NCI-H526 (cell line): ENCODE results near the gene IL27RA.
"Not testable (repeated sequence)": the region's sequence is repeated elsewhere in the genome, so short reads cannot be mapped to it uniquely, and the experiment has no call there.

Source experiments
- DNase-seq, 2 experiments: peaks; one replicate each; lab custom pipeline; 2025; lab: John Stamatoyannopoulos, UW

Gene IL27RA

DNA sequence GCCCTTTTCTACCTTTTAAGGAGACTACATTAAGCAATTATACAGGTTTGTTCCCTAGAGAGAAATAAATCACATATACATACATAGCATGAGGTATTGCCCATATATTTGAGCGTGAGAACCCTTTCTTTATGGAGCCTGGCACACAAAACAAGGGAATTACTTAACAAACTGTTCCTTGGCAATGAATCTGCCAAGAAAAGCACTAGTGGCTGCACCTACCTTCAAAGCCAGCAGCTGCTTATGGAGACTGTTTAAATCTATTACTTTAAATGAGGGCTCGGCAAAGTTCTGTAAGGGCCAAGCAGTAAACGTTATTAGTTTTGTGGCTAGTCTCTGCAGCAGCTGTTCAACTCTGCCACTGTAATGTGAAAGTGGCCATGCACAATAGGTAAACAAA is 32.5 kb upstream of the IL27RA start:
- DNase-seq, result no peak

DNA sequence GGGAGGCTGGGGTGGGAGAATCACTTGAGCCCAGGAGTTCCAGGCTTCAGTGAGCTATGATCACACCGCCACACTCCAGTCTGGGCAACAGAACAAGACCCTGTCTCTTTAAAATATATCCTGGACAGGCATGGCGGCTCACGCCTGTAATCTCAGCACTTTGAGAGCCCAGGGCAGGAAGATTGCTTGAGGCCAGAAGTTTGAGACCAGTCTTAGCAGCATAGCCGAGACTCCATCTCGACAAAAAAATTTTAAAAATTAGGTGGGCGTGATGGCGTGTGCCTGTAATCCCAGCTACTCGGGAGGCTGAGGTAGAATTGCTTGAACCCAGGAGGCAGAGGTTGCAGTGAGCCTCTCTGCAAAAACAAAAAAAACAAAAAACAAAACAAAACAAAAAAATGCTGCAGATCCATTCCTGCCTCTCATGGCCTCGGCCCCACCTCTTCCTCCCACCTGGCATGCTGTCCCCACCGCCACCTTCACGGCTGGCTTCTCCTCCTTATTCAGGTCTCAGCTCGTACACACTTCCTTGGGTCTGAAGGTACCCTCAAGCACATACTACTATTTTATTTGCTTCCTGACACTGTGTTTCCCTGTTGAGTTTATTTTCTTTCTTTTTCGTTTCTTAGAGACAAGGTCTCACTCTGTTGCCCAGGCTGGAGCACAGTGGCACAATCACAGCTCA is 30.7 kb upstream of the IL27RA start:
- no peak for DNase-seq

DNA sequence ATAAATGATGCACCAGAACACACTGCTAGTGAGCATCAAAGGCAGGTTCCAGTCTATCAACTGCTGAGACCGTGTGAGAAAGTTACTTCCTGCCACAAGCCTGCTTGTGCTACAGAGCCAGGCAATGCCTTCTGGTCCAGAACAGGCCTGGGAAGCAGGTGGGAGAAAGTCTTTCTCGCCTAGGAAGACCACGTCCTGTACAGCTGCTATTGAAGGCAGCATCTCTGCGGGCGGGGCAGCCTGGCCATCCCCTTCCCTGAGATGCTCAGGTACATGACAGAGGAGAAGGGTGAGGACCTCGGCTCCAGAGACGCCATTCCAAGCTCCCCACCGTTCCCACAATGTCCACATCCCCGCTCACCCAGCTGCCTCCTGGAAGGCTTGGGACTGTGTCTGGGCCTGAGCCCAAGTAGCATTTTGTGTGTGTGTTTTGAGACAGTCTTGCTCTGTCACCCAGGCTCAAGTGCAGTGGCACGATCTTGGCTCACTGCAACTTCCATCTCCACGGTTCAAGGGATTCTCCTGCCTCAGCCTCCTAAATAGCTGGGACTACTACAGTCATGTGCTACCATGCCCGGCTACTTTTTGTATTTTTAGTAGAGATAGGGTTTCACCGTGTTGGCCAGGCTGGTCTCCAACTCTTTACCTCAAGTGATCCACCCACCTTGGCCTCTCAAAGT is 28.9 kb upstream of the IL27RA start:
- no peak for DNase-seq

DNA sequence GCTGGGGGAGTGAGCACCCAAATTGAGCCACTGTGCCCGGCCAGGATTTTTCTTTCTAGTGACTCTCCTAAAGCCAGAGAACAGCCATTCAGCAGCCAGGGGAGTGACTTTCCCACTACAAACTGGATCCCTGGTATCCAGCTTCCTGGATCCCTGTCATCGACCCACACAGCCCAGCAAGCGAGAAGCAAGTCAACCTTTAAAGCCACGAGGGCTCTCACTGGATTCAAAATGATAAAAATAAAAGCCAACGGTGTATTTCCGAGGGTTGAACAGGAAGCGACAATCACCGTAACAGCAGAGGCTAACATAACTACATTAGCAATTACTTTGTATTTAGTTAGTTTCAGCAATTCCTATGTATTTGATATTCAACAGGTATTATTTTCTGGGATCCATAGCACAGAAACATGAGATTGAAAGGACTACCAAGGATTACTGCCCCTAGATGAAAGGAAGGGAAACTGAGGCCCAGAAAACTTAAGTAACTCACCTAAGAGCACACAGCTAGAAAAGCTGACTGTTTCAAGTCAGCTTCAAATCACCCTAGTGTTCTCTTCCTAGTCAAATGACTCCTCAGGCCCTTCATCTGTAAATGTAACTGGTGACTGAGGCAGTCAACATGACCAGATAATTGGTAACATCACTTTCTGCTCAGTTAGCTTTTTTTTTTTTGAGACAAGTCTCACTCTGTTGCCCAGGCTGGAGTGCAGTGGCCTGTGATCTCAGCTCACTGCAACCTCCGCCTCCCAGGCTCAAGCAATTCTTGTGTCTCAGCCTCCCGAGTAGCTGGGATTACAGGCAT is 28.1 kb upstream of the IL27RA start:
- no peak for DNase-seq

DNA sequence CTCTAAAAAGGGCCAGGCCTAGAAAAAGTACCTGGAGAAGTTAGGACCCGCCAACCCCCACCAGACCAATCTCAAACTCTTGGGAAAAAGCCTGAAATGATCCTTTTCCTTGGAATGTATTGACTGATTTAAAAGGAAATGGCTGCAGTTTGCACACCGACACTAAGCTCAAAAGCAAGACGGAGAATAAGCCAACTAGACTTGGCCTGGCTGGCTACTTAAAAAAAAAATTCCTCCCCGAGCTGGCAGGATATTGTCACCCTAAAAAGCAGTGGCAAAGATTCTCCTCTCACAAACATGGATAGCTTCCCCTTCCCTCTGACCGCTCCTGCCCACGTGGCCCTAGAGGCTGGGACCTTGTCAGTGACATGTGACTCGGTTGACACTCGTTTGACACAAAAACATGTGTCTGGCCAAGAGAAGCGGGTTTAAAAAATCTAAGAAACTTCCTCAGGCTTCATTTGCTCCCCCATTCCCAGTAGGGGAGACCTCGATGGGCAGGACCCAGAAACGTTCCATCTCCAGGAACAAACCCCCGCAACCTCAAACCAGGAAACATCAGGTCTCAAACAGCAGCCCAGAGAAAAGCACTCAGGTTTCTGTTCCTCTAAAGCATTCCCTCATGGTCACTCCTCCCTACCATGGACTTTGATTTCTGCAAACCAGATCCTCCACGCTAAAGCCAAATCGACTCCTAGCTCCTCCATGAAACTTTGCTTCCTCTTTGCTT is 26.8 kb upstream of the IL27RA start:
- DNase-seq, result no peak

DNA sequence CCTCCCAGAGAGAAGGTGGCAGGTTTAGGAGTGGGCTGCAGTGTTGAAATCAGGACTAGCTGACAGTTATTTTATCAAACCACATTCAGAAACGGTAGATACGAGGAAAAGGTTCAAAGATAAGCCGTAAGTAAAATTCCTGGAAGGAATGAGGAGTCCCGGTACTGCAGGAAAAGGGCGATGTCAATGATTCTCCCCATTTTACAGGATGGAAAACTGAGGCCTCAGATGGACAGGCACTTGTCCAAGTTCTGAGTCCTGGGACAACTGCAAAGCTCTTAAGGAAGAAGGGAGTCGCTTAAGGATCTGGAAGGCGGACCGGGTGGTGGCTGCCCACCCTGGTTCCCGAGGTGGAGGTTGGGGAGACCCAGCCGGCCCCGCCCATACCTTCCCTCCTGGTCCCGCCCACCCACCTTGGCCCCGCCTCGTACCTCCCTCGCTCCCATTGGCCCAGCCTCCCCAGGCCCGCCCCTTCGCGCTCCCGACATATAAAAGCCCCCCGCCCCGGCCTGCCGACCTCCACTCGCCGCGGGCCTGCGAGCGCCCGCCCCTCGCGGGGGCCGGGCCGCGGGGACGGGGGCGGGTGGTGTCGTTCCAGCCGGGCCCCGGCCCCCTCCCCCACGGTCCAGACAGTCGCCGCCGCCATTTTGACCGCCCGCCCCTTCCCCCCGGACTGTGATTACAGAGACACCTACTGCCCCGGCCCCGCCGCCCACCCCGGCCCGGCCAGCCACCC is 26.0 kb upstream of the IL27RA start:
- peak in 1 of 2 experiments; percentile 82 for DNase-seq

DNA sequence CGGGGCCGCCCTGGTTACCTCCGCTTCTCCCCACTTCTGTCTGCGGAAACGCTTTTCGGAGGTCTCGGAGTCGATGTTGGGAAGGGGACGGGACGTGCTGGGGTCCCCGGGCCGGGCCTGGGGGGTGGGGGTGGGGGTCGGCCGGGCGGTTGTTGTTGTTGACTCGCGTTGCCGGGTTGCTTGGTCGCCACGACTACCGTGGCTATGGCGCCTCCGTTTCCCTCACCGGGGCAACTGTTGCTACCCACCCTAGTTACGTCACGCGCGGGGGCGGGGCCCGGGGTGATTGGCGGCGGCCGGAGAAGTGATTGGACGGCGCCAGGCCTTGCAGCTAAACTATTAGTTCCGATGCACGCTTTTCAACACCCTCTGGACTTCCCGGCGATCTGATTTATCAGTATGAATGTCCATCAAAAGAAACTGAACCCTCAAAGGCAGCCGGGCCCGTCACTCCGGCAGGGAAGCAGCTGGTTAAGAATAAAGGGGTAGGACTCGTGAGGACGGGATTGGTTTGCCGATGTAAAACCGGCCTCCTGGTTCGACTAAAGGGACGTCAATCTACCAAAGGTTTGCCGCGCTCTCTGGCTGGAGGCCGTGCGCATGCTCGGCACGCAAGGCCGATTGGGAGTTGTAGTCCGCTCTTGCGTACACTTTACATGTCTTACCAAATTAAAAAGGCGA is 25.3 kb upstream of the IL27RA start, which contains the start of gene RFX1:
Gene RFX1, minus strand, starts transcription at position 236 of the 681 bp plus-strand sequence. CDS start 12,477 bp downstream, outside the sequence.
- peak; percentile 96 to 99 for DNase-seq

DNA sequence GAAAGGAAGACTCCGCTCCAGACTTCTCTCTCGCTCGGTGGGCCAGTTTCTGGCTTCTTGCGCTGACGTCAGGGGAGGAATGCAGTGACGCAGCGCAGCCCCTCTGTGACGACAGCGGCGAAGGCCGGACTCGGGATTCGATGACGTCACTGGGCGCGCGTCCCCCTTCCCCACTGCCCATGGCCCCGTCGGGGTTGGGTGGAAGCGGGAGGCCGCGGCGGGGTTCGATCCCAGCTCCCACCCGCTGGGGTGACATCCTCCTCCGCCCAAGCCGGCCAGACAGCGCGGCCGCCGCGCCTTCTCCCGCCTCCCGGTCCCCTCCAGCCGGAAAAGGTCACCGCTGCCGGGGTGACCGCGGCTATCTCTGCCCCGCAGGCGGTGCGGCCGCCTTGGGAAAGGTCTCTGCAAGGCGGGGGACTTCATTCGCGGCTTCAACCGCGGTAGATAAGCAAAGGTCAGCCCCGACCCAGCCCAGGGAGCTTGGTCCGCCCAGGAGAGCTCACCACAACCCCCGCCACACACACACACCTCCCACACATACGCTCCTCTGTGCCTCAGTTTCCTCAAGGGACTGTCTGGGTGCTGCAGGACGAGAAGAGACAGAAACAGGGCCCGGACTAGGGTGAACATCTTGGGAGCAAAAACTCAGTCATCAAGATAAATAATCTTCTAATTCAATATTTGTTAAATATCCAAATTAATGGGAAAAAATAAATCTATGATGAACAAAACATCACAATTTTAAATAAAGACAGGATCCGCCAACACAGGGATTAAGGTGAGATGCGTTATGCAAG is 24.6 kb upstream of the IL27RA start:
- peak in 1 of 2 experiments; percentile 85 for DNase-seq

DNA sequence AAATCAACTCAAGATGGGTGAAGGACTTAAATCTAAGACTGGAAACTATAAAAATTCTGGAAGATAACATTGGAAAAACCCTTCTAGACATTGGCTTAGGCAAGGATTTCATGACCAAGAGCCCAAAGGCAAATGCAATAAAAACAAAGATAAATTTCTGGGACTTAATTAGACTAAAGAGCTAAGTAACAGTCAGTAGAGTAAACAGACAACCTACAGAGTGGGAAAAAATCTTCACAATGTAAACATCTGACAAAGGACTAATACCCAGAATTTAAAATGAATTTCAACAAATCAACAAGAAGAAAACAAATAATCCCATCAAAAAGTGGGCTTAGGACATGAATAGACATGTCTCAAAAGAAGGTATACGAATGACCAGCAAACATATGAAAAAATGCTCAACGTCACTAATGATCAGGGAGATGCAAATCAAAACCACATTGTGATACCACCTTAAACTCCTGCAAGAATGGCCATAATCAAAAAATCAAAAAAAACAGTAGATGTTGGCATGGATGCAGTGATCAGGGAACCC is 19.1 kb upstream of the IL27RA start:
- no peak for DNase-seq

DNA sequence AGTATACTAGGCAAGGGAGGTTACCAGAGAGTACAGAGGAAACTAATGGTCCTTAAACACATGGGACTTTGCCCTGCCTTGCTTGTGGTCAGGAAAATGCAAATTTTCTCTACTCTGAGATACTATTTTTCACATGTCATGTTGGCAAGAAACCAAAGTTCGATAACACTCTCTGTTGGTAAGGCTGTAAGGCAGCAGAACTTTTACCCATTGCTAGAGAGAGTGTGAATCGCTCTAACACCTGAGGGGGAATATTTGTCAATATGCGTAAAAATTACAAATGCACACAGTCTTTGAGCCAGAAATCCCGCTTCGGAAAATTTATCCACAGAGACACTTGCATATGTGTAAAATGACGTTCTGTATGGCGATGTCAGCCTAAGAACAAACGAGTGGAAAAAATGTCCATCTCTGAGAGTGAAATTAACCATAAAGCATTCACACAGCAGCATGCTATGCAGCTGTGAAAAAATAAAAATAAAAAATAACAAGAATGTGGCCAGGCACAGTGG is 16.0 kb upstream of the IL27RA start:
- peak; percentile 55 to 78 for DNase-seq

DNA sequence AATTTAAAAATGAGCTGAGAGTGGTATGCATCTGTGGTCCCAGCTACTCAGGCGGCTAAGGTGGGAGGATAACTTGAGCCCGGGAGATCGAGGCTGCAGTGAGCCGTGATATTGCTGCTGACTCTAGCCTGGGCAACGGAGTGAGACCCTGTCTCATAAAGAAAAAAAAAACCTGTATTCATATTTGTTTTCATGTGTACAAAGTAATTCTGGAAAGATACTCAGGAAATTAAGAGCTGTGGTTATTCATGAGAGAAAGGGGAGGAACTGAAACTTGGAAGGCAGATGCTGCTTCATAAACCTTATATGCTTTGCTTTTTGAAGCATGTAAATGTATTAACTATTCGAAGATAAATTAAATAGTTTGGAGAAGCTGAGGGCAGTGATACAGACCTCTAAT is 12.5 kb upstream of the IL27RA start:
- no peak for DNase-seq

DNA sequence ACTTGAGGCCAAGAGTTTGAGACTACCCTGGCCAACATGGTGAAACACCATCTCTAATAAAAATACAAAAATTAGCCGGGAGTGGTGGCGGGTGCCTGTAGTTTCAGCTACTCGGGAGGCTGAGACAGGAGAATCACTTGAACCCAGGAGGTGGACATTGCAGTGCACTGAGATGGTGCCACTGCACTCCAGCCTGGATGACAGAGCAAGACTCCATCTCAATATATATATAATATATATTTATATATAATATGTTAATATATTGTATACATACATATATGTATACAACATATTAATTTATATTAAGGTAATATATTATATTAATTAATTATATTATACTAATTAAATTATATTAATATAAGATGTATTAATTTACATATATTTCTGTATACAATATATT is 11.8 kb upstream of the IL27RA start:
- not testable (repeated sequence) for DNase-seq

DNA sequence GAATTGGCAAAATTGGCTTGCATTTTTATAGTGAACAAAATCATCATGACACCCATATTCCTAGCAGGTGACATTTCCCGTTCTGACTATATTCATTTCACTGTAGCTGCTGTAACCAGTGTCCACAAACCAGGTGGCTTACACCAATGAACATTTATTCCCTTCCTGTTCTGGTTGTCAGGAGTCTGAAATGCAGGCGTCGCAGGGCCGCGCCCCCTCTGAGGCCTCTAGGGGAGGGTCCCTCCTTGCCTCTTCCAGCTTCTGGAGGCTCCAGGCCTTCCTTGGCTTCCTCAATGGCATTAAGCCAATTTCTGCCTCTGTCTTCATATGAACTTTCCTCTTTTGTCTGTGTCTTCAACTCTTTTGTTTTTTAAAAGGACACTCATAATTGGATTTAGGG is 10.1 kb upstream of the IL27RA start:
- no peak for DNase-seq

DNA sequence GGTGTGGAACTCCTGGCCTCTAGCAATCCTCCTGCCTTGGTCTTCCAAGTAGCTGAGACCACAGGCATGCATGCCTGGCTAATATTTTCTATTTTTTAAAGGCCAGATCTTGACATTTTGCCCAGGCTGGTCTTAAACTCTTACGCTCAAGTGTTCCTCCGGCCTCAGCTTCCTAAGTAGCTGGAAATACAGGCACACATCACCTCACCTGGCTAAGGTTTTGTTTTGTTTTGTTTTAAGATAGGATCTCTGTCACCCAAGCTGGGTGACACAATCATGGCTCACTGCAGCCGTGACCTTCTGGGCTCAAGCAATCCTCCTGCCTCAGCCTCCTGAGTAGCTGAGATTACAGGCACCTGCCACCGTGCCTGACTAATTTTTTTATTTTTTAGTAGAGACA is 9.1 kb upstream of the IL27RA start:
- DNase-seq, result no peak

DNA sequence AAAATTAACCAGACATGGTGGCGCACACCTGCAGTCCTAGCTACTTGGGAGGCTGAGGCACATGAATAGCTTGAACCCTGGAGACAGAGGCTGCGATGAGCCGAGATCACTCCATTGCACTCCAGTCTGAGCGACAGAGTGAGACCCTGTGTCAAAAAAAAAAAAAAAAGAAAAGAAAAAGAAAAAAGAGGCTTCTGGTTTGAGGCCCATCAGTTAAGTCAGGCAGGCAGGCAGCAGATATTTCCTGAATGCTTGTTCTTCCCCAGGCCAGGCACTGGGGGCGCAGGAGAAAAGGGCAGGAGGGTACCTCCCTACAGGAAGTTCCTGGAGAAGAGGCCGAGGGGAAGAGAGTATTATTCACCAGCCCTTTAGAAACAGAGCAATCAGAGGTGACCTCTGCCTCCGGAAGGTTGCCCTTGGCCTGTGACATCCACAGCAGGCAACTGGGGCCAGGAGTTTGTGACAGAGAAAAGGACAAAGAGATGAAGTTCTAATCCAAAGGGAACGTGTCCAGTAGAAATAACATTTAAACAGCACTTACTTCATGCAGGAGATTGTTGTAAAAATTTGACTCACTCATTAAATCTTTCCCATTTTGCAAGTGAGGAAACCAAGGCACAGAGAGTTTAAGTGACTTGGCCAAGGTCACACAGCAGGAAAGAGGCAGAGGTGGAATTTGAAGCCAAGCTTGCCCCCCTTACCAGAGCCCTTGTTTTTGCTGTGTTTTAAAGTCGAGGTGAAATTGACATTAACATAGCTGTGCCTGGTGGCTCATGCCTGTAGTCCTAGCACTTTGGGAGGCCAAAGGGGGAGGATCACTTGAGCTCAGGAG is 7.9 kb upstream of the IL27RA start:
- DNase-seq, result peak; percentile 10 to 46

DNA sequence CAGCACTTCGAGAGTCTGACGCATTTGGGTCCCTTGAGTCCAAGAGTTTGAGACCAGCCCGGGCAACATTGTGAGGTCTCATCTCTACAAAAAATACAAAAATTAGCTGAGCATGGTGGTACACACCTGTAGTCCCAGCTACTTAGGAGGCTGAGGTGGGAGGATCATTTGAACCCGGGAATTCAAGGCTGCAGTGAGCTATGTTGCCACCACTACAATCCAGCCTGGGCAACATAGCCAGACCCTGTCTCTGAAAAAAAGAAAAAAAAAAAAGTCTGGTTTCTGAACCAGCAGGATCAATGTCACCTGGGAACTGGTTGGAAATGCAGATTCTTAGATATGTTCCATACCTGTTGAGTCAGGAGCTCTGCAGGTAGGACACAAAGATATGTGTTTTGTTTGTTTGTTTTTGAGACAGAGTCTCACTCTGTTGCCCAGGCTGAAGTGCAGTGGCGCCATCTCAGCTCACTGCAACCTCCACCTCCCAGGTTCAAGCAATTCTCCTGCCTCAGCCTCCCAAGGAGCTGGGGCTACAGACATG is 4.8 kb upstream of the IL27RA start:
- DNase-seq, result not testable (repeated sequence)

DNA sequence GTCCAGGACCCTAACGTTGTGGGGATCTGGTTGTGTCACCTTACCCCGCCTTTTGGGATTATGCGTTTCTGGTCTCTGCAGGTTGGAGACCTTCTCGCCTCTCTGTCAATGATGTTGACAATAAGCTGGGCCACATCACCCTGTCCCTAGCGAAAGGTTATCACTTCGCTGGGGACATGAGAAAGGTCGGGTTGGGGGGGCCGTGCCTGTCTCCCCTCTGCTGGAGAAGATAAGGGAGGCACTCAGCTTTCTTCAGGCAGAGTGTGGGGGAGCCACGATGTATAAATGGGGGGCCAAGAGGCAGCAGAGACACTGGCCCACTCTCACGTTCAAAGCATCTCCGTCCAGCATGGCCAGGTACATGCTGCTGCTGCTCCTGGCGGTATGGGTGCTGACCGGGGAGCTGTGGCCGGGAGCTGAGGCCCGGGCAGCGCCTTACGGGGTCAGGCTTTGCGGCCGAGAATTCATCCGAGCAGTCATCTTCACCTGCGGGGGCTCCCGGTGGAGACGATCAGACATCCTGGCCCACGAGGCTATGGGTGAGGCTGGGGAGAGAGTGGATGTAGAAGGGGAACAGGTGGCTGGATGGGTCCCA is 3.6 kb upstream of the IL27RA start, which contains the start of gene RLN3:
Gene RLN3, plus strand, starts transcription at position 293 of the 595 bp plus-strand sequence. Its CDS starts 57 bp downstream, at position 350.
- no peak for DNase-seq

DNA sequence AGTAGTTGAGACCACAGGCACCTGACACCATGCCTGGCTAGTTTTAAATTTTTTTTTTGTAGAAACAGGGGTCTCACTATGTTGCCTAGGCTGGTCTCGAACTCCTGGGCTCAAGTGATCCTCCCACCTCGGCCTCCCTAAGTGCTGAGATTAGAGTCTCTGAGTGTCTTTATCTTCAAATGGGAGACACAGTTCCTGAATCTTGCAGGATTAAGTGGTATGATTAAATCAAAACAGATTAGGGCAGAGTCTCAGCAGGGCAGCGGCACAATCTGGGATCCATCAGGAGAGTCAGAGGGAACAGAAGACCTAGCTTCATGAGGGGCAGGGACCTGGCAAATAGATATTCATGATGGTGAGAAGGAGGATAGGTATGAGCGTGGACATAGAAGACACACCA is 2.7 kb upstream of the IL27RA start:
- DNase-seq, result no peak
